GM21619 (cell line): ENCODE data around the gene AKAP11.
"Not testable (repeated sequence)": the region's sequence is repeated elsewhere in the genome, so short reads cannot be mapped to it uniquely, and the experiment has no call there.

Experiments used
- ATAC-seq: cut with Tn5 transposase; IDR thresholded peaks from one replicate; pipeline ENCODE4 v1.9.1; 2021; ENCODE audit not compliant: unreplicated experiment

The AKAP11 gene, protein sequence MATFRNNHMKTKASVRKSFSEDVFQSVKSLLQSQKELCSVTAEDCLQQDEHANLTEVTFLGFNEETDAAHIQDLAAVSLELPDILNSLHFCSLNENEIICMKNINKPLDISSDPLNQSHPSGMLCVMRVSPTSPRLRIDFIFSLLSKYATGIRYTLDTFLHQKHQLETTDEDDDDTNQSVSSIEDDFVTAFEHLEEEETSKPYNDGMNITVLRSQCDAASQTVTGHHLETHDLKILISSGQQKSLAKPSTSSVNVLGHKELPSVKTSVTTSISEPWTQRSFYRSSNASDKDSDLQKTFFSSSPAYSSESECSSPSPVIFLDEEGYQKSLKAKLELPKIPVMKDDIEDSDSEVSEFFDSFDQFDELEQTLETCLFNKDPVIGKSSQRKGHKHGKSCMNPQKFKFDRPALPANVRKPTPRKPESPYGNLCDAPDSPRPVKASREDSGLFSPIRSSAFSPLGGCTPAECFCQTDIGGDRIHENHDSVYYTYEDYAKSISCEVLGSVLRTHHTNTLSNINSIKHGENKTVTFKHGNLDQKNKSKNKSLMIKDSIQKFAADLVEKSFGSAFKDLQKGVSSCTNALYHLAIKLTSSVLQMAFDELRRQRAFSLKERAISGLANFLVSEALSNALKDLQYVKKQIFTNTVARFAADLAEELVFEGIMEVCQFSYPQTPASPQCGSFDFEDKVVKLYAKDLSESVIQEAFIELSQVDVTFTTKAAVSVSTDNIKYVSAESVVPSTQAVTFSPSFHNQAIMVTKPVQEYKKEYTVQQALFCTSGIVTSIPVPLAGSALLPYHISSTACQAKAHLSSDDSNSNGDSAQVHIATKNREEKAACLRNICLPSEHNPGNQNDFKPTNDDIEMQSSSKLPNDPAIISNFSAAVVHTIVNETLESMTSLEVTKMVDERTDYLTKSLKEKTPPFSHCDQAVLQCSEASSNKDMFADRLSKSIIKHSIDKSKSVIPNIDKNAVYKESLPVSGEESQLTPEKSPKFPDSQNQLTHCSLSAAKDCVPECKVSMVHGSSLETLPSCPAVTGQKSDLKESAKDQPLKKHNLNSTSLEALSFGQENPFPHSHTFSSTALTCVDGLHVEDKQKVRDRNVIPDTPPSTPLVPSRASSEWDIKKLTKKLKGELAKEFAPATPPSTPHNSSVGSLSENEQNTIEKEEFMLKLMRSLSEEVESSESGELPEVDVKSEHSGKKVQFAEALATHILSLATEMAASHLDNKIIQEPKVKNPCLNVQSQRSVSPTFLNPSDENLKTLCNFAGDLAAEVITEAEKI (N-terminal part only)

GRCh38 chr13:42272115-42272803 lies at the start of gene AKAP11:
TSS of gene AKAP11 (plus strand) at chr13:42272152. CDS start at chr13:42286349, 14,197 bp downstream.
- ATAC-seq: peak; percentile 14

GRCh38 chr13:42223681-42224080 lies 48.3 kb upstream of the AKAP11 start:
- ATAC-seq: no peak

GRCh38 chr13:42225051-42225450 lies 46.9 kb upstream of the AKAP11 start:
- no peak for ATAC-seq

GRCh38 chr13:42226759-42227158 lies 45.2 kb upstream of the AKAP11 start:
- not testable (repeated sequence) for ATAC-seq

DNA sequence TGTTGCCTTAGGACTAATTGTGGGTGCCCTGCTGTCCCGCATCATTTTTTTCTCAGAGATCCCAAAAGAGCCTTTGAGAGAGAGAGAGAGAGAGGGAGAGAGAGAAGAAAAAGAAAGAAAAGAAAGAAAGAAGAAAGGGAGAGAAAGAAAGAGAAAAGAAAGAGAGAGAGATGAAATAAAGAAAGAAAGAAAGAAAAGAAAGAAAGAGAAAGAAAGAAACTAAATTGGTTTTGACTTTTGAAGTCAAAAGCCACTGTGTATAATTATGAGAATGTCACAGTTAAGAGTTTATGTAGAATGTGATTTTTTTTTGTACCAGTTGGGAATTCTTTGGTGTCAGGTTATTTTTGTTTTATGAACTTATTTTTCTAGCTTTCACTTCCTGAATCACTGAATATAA lies 43.4 kb upstream of the AKAP11 start:
- ATAC-seq: no peak

GRCh38 chr13:42229287-42229686 lies 42.7 kb upstream of the AKAP11 start:
- ATAC-seq: no peak

GRCh38 chr13:42232671-42233070 lies 39.3 kb upstream of the AKAP11 start:
- no peak for ATAC-seq

DNA sequence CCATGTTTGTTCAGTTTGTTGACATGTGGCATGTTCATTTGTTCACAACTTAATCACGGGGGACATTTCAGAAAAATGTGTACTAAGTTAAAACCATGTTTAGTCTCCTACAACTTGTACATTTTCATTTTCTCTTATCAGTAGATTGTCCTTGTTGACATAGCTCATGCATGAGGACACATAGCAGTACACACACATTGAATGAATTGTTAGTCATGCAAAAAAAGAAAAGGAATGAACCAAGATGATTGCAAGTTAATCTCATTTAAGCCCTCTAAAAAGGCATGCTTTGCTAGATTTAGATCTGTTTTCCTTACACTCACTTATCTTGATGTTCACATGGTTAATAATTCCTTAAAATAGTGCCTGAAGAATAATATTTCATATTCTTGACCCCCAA lies 38.2 kb upstream of the AKAP11 start:
- ATAC-seq: no peak

DNA sequence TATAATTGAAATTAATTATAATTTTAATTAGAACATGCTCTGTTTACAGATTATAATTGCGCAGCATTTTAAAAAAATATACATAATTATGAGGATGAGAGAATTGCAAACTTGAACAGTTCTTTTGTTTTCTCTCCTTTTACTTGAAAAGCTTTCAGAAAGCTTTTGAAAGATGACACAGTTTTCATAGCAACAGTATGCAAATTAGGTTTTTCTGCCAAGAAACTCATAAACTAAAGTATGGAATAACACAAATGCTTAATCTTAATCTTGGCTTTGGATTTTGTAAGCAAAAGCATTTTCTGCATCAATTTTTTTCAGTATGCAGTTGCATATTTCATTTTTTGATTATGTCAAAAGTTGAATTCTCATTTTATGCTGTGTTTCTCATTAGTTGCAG lies 32.8 kb upstream of the AKAP11 start:
- no peak for ATAC-seq

DNA sequence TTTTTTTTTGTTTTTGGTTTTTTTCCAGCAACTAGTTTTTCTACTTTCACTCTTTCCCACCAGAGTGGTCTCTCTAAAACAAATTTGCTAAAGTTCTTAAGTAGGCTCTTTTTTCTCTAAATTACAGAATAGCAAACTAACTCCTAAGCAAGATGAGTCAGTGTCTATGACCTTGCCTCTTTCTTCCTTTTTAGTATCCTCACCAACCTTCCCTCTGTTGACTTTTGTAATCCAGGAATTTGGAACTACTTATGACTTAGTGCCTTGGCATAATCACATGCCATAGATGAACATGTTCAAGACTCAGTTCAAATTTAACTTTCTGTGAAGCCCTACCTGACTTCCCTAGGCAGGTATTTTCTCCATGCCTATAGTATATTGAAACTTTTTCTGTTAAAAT lies 32.3 kb upstream of the AKAP11 start:
- no peak for ATAC-seq

DNA sequence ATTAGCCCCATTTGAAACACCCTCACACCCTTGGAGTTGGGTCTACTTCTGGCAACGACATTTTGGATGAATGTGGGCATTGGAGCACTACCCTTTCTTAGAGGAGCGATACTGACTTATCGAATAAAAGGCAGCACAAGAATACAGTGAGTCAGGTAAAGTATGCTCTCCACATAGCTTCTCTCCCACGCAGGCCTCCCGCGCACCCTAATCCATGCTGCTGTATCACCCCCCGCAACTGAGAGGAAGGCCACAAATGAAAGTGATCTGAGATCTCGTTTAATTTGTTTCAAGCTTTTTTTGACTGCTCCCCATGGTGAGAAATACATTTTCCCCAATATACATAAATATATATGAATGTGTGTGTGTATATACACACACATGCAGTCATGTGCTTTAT lies 25.4 kb upstream of the AKAP11 start:
- ATAC-seq: no peak

DNA sequence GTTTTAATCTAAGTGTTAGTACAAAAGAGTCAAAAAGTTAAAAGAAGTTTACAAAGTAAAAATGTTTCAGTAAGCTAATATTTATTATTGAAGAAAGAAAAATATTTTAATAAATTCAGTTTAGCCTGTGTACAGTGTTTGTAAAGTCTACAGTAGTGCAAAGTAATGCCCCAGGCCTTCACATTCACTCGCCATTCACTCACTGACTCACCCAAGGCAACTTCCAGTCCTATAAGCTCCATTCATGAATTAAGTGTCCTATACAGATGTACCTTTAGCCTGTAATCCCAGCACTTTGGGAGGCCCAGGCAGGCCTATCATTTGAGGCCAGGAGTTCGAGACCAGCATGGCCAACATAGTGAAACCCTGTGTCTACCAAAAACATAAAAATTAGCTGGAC lies 24.1 kb upstream of the AKAP11 start:
- no peak for ATAC-seq

DNA sequence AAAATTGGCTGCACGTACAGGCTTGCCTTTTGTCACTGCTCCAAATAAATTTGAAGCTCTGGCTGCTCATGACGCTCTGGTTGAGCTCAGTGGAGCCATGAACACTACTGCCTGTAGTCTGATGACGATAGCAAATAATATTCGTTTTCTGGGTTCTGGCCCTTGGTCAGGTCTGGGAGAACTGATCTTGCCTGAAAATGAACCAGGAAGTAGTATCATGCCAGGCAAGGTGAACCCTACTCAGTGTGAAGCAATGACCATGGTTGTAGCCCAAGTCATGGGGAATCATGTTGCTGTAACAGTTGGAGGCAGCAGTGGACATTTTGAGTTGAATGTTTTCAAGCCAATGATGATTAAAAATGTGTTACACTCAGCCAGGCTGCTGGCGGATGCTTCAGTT lies 16.1 kb upstream of the AKAP11 start:
- ATAC-seq: no peak

DNA sequence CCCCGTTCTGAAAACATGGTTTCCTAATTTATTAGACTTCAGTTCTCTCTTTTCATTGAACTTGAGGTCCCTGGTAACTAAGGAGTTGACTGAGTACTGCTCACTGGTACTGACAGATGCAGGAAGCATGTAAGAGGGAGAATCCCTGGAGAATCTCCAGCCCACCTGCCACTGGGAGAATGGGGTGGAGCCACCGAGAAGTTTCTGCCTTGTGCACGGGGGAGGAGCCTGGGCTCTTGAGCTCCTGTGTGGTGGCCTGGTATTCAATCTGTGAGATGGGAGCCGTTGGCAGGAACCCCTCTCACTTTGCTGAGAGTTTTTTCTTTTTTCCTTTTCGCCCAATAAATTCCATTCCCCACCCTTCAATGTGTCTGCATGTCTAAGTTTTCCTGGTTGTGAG lies 13.2 kb upstream of the AKAP11 start:
- ATAC-seq: no peak

DNA sequence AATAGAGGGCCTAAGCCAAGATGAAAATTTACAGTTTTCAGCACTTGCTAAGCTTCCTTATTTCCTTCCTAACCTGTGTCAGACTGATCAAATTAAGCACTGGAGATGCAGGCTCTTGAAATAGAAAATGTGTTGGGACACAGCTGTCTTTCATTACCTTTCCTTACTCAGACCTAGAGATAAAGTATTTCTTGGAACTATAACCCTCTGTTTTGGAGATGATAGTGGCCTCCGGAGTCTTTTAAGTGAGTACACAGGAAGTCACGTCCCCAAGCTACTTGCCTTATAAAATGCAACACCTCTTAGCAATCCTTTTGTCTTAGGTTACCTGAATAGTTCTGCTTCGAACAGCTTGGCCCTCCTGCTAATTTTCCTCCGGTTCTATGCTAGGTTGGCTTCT lies 12.4 kb upstream of the AKAP11 start:
- no peak for ATAC-seq

- no peak for ATAC-seq
These were observed 10.9 kb upstream of the AKAP11 start for GRCh38 chr13:42260903-42261654.

DNA sequence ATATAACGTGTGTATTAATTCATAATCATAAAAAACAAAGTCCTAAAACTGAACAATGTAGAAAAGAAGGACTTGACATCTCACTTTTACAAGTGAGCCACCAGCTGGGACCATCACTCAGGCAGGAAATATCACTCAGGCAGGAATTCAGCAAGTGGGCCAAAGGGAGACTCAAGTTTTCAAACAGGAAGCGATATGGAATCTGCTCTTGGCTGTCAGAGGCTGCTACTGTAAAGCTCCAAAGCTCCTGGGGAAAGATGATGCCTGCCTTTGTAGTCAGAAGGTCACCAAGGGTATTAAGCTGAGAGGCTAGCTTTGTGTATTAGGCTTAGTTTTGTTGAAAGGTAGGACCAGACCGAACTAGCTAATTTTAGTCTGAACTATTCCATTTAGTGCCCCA lies 5.5 kb upstream of the AKAP11 start:
- ATAC-seq: no peak

GRCh38 chr13:42270160-42270856 lies 1.6 kb upstream of the AKAP11 start:
- no peak for ATAC-seq

- ATAC-seq: no peak
These were observed 1.1 kb upstream of the AKAP11 start for GRCh38 chr13:42270857-42271215.
